Activated CD4-positive, alpha-beta T cell treated with anti-CD3 and anti-CD28 coated beads for 4 hours (primary cell): ENCODE results near the gene GSTA5.
A peak's percentile ranks its signal among the peaks of the same experiment; 100 is the strongest.
"Not testable (repeated sequence)": the region's sequence is repeated elsewhere in the genome, so short reads cannot be mapped to it uniquely, and the experiment has no call there.

Experiments
- DNase-seq, 2 donors: peaks; one replicate each; pipeline ENCODE4 v3.0.0-alpha.2; 2020

The GSTA5 gene

GRCh38 chr6:52840763-52841585 is at the start of gene GSTA5:
Gene GSTA5 (minus strand): TSS chr6:52840813.
- DNase-seq, result no peak

DNA sequence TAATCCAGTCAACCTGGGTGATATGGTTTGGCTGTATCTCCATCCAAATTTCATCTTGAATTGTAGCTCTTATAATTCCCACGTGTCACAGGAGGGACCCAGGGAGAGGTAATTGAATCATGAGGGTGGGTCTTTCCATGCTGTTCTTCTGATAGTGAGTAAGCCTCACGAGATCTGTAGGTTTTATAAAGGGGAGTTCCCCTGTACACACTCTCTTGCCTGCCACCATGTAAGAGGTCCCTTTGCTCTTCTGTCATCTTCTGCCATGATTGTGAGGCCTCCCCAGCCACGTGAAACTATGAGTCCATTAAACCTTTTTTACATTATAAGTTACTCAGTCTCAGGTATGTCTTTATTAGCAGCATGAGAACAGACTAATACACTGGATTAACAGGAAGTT is 49.4 kb upstream of the GSTA5 start:
- no peak for DNase-seq

GRCh38 chr6:52887910-52888524 is 47.4 kb upstream of the GSTA5 start:
- no peak for DNase-seq

- peak; percentile 52 to 68 for DNase-seq
These were observed 41.6 kb upstream of the GSTA5 start for GRCh38 chr6:52881996-52882841.

DNA sequence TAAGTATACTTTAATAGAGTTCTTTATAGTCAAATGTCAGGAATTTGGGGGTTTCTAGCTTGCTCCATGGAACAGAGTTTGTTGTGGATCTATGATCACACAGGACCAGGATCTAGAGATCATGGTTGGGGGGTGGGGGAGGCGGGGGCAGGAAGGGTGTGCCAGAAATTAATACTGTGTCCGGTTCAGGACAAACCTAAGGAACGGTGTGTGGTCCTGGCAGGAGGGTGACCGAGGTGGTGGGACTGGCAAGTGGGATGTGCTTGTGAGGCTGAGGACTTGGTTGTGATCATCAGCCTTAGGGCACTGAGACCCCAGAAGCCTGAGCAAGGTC is 41.0 kb upstream of the GSTA5 start:
- DNase-seq, result no peak

DNA sequence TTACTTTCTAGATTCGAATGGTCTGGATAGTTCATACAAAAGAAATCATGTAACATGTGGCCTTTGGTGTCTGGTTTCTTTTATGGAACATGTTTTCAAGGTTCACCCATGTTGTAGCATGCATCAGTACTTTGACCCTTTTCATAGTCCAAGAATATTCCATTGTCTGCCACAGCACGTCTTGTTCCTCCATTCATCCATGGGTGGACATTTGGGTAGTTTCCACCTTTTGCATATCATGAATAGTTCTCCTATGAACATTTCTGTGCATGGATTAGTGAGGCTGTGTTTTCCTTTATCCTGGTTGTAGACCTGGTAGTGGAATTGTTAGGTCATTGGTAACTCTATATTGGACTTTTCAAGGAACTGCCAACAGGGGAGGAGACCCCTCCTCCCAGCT is 37.2 kb upstream of the GSTA5 start:
- DNase-seq, result no peak

DNA sequence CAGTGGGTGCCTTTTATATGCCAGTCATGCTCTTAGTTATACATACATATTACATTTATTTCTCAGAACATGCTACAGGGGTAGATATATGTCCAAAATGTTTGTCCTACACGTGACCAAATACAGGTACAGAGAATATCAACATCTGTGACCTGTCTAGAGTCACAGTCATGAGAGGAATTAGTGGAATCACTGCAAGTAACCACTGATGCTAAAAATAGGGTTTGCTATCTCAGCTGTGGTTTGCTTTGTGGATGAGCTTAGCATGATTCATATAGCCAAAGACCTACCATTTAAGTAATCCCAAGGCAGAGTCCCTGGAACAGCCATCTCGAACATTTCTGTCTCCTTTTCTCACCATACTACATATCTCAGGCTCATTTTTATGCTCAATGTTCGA is 36.6 kb upstream of the GSTA5 start:
- DNase-seq, result no peak

DNA sequence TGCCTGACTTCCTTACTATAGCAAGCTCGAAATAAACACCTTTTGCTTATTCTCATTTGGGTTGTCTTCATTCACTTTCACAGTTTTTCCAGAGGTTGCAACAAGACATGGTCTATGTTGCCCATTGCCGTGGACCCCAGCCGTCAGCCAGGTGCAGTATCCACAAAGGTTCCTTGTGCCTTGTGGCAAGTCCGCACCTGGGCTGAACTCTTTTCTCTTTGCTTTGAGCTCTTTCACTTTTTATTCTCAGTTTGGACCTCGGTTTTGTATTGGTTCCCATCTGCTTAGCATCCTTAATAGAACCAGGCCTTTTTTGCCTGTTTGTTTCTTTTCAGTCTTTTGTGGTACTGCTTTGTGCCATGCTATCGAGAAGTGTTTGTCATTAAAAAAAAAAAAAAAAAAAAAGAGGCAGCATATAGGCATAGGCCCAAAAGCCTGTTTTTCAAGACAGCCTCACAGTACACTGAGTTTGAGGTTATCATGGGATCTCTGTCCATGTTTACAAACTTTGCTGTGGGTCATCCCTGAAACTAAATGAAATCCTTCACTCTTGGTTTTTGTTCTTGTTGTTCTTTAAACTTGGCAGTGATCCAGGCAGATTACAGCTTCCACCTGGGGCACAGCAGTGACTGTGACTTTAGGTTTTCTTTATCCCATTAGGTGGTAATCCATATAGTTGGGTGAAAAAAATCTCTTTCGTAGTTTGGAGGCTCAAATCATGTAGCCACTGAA is 35.6 kb upstream of the GSTA5 start:
- no peak for DNase-seq

DNA sequence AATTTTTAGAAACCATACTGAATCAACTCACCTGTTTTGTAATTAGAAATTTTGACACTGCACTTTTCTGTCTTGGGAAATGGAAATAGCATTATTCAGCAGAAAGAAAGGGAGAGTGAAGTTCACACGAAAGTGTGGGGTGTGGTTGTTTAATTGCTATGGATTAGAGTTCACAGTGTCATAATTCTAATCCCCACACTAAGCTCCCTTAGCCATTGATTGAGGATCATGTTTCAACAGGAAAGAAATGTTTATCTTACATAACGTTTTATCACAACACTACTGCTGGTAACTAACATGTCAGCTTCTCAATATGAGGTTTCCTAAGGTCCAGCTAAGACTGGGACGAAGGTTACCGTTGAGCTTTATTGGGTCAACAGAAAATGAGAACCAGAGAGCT is 31.4 kb upstream of the GSTA5 start:
- DNase-seq, result no peak

GRCh38 chr6:52871621-52872020 is 31.0 kb upstream of the GSTA5 start:
- no peak for DNase-seq

- DNase-seq, result not testable (repeated sequence)
These were observed 29.9 kb upstream of the GSTA5 start for GRCh38 chr6:52870335-52871091.

GRCh38 chr6:52868899-52869298 is 28.3 kb upstream of the GSTA5 start:
- not testable (repeated sequence) for DNase-seq

DNA sequence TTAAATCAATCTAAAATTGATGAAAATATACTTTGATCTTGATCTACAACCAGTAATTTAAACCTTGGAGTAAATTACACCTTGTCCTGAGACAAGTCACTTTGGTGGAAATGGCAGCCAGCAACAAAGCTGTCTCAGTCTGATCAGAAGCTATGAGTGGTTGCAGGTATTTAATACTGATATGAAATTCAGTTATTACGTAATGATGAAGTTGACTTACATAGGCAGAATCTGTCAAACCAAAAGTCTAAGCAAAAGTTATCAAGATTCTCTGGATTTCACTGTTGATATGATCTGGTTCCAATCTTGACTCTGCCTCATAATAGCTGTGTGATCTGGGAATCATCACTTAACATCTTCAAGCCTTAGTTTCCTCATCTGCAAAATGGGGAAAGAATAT is 27.6 kb upstream of the GSTA5 start:
- no peak for DNase-seq

- DNase-seq, result not testable (repeated sequence)
These were observed 20.5 kb upstream of the GSTA5 start for GRCh38 chr6:52861151-52861550.

- DNase-seq, result no peak
These were observed 17.8 kb upstream of the GSTA5 start for GRCh38 chr6:52858416-52858815.

DNA sequence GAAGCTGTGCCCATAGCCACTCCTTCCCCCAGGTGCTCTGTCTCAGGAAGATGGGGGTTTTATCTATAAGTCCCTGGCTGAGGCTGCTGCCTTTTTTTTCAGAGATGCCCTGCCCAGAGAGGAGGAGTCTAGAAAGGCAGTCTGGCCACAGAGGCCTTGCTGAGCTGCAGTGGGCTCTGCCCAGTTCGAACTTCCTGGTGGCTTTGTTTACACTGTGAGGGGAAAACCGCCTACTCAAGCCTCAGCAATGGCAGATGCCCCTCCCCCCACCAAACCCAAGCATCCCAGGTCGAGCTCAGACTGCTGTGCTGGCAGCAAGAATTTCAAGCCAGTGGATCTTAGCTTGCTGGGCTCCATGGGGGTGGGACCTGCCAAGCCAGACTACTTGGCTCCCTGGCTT is 15.5 kb upstream of the GSTA5 start:
- not testable (repeated sequence) for DNase-seq

GRCh38 chr6:52849137-52849536 is 8.5 kb upstream of the GSTA5 start:
- DNase-seq, result no peak

DNA sequence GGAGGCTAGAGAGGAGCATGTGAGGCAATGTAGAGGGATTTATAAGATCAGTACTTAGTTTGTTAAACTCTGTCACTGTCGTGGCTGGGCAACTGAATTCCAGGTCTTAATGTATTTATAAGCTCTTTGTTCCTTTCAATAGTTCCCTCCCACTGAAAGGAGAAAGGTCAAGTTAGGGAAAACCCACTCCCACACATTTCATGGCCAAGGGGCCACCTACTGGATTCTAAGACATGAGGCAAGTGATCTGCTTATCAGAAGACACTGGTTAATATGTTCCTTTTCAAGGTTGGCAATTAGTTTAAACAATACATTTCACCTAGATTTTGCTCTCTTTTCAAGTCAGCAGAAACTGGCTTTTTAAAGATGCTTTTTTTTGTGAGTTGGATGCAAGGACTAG is 5.4 kb upstream of the GSTA5 start:
- no peak for DNase-seq

- no peak for DNase-seq
These were observed 3.0 kb upstream of the GSTA5 start for GRCh38 chr6:52843605-52844004.

DNA sequence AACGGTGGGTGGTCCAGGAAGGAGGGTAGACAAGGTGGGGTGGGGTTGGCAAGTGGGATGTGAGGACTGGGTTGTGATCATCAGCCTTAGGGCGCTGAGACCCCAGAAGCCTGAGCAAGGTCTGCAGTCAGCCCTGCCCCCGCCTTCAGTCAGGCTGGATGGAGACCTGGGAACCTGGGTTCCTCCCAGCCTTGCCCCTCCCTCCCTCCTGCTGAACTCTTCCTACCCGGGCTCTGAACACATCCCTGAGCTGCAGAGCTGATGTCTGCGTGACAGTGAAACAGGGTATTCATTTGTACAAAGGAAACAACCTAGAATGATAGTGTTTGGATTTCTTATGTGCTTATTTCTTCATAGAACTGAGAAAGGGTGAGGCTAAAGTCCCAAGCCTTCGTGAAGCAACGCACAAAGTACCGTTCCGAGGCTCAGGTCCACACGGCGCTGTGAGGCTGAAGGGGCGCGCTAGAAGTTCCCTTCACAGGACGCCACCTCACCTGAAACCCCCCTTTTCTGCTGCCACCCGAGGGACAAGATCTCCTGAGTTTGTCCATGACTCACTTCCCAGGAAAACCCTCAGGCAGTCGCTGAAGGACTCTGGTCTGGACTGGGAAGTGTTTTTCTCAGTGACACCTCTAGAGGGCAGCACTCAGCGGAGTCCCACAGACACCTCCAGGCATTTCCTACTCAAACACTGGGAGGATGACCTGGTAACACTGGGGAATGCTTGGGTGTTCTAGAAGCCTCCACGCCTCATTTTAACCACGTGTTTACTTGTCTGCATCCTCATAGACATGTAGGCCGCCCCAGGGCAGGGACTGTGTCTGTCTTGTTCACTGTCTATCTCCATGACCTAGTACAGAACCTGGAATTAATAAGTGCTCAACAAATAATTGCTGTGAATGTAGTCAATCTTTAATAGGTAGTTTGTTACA is 1.2 kb downstream of the GSTA5 start:
- peak; percentile 26 to 39 for DNase-seq

DNA sequence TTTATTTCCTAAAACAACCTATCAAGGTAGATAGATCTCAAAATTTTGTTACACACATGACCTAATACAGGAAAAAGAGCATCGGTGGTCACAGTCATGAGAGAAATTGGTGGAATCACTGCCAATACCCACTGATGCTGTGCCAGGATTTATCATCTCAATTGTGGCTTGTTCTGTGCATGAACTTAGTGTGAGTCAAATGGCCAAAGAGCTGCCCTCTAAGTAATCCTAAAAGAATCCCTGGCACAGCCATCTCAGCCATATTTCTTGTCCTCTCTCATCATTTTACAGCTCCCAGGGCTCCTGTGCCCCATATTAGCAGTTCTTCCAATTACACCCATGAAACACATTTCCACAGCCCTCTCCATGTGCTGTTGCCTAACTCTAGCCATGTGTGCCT is 6.1 kb downstream of the GSTA5 start:
- DNase-seq, result no peak
